SK-N-SH treated with all-trans-retinoic acid at 6 μM for 48 hours (cell line): ENCODE results near the gene AIDA.

ENCODE experiments used
- PATZ1 ChIP-seq: fragments of 250-450 bp; sonication (Bioruptor Pico); IDR thresholded peaks from 2 replicates; pipeline ENCODE4 v1.8.0; 2020; ENCODE audit warnings: mild to moderate bottlenecking, moderate library complexity, borderline replicate concordance
- PPARA ChIP-seq: fragments of 250-450 bp; sonication (Bioruptor Pico); IDR thresholded peaks from 2 replicates; pipeline ENCODE4 v1.5.0; 2020; ENCODE audit warnings: mild to moderate bottlenecking, borderline replicate concordance
- ZFP3 ChIP-seq: fragments of 250-450 bp; sonication (Bioruptor Pico); IDR thresholded peaks from 2 replicates; pipeline ENCODE4 v1.5.0; 2020; ENCODE audit warnings: mild to moderate bottlenecking, moderate library complexity
- ZNF8 ChIP-seq: fragments of 450-650 bp; formaldehyde crosslinking; IDR thresholded peaks from 2 replicates; pipeline ENCODE4 v1.5.0; 2020; ENCODE audit warnings: mild to moderate bottlenecking, moderate library complexity
- TF ChIP-seq, protein P1 (sequence below): fragments of 250-450 bp; sonication (Bioruptor Pico); IDR thresholded peaks from 2 replicates; pipeline ENCODE4 v1.5.0; 2020; ENCODE audit warnings: mild to moderate bottlenecking, moderate library complexity

DNA sequence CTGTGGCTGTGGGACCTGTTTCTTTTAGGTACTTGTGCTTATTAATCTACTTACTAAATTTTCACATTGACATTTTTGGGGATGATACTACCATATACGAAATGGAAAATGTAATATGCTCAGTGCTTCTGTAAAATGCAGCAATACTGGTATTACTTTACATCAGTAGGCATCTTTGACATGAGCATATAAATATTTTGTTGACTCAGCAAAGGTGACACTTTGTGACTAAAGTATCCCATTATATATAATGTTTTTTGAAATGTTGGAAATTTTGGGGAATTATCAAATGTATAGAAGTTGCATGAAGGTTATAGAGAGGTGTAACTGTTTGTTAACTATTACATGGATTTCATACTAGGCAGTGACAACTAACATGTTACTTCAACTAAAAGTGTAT is 22.4 kb upstream of the AIDA start:
- TF ChIP-seq, protein P1, sequence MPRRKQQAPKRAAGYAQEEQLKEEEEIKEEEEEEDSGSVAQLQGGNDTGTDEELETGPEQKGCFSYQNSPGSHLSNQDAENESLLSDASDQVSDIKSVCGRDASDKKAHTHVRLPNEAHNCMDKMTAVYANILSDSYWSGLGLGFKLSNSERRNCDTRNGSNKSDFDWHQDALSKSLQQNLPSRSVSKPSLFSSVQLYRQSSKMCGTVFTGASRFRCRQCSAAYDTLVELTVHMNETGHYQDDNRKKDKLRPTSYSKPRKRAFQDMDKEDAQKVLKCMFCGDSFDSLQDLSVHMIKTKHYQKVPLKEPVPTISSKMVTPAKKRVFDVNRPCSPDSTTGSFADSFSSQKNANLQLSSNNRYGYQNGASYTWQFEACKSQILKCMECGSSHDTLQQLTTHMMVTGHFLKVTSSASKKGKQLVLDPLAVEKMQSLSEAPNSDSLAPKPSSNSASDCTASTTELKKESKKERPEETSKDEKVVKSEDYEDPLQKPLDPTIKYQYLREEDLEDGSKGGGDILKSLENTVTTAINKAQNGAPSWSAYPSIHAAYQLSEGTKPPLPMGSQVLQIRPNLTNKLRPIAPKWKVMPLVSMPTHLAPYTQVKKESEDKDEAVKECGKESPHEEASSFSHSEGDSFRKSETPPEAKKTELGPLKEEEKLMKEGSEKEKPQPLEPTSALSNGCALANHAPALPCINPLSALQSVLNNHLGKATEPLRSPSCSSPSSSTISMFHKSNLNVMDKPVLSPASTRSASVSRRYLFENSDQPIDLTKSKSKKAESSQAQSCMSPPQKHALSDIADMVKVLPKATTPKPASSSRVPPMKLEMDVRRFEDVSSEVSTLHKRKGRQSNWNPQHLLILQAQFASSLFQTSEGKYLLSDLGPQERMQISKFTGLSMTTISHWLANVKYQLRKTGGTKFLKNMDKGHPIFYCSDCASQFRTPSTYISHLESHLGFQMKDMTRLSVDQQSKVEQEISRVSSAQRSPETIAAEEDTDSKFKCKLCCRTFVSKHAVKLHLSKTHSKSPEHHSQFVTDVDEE (CRISPR knock-in tag) = no peak
- TF ChIP-seq ZNF8 (no peak), ZFP3 (CRISPR knock-in tag) (no peak), PATZ1 (CRISPR knock-in tag) (no peak), PPARA (CRISPR knock-in tag) (no peak)
